ENCODE data around the gene NRTN. TPM values are rescaled to one million over a fixed set of nuclear protein-coding genes. Genes with fewer than 3 reads are reported as not detected.

The NRTN gene
- total and polyA plus RNA-seq, 2 of the 4 experiments (the other 2 are of a cell fraction): 0.17 to 0.18 TPM

- H3K56ac ChIP-seq (ENCODE audit: extremely low read depth, insufficient read depth, low read length): no peak overlapping the region
- no peak overlapping the region for H2BK15ac ChIP-seq (ENCODE audit: low read depth, low read length)
- H3K36me3 ChIP-seq (ENCODE audit: control insufficient read depth, insufficient read depth, low read length): no peaks in the 10 kb centered on the region
- H2BK20ac ChIP-seq (ENCODE audit: low read depth, low read length): no peak overlapping the region
- H2BK5ac ChIP-seq (ENCODE audit: low read depth, low read length, poor library complexity, severe bottlenecking): no peak overlapping the region
- no CpG with 5 or more reads among the region's 10 CpGs for WGBS, 2 experiments (ENCODE audit: extremely low coverage in 2 of 2, insufficient read length in 1 of 2)
- H4K20me1 ChIP-seq (ENCODE audit: insufficient read depth, low read length): no peaks in the 10 kb centered on the region
- no peak overlapping the region for H2AK5ac ChIP-seq (ENCODE audit: low read depth, low read length)
- no peak overlapping the region for H2BK120ac ChIP-seq (ENCODE audit: low read depth, low read length)
- no peak overlapping the region for H3K9ac ChIP-seq (ENCODE audit: low read depth, low read length)
- H4K5ac ChIP-seq (ENCODE audit: low read depth, low read length): no peak overlapping the region
- intact Hi-C loops (cut with micrococcal nuclease) (no loop called here), dilution Hi-C loops (cut with HindIII; ENCODE audit: low sequenced_read_pairs, unreplicated experiment) (no loop called here), in situ Hi-C loops (cut with MboI; ENCODE audit: low sequenced_read_pairs) (no loop called here)
- H4K91ac ChIP-seq (ENCODE audit: insufficient read depth, low read depth, low read length): no peak overlapping the region
- no peak overlapping the region for H3K4me3 ChIP-seq (ENCODE audit: insufficient read depth, low read depth, low read length)
- H3K27ac ChIP-seq (ENCODE audit: insufficient read depth, low read length): no peak overlapping the region
- H3K4me2 ChIP-seq (ENCODE audit: low read depth, low read length): no peak overlapping the region
- H4K8ac ChIP-seq (ENCODE audit: low read depth in 2 of 2, low read length in 2 of 2): no peak overlapping the region
- H2AFZ ChIP-seq (replicated peaks; ENCODE audit: low read length, poor library complexity): no peak overlapping the region
- ChIA-PET POLR2A (ENCODE audit: unreplicated experiment) (interaction anchor here (0.6 kb wide), 1 partner anchor 11 kb away, joined by 9 read pairs; no protein-coding TSS in a partner anchor), CTCF (interaction anchor here (0.6 kb wide), 1 partner anchor 19 kb away, joined by 3 read pairs; no protein-coding TSS in a partner anchor)
- no peak for TF ChIP-seq SMC3 (IDR thresholded peaks at IDR 0.05; ENCODE audit: low read depth, low read length)
- TF ChIP-seq MXI1 (IDR thresholded peaks at IDR 0.05; ENCODE audit: borderline replicate concordance, low read depth, low read length): no peak
- TF ChIP-seq RFX5 (IDR thresholded peaks at IDR 0.05; ENCODE audit: low read depth, low read length): no peak
- TF ChIP-seq FOS (IDR thresholded peaks at IDR 0.05; ENCODE audit: low read depth, low read length): no peak
- TF ChIP-seq ELK1 (IDR thresholded peaks at IDR 0.05; ENCODE audit: borderline replicate concordance, low read depth, low read length): no peak
- no peak for TF ChIP-seq CTCF (conservative IDR thresholded peaks at IDR 0.05; ENCODE audit: low read depth, low read length)
- TF ChIP-seq MAFK (IDR thresholded peaks at IDR 0.05; ENCODE audit: low read depth, low read length): no peak
- TF ChIP-seq MAZ (IDR thresholded peaks at IDR 0.05; ENCODE audit: borderline replicate concordance, low read depth, low read length): no peak
- TF ChIP-seq BHLHE40 (IDR thresholded peaks at IDR 0.05; ENCODE audit: low read depth, low read length): no peak
- no peak for TF ChIP-seq USF2 (IDR thresholded peaks at IDR 0.05; ENCODE audit: low read depth, low read length)
- TF ChIP-seq NFE2L2 (IDR thresholded peaks at IDR 0.05; ENCODE audit: low read depth, low read length): no peak
- TF ChIP-seq CEBPB (IDR thresholded peaks at IDR 0.05; ENCODE audit: low read depth, low read length): no peak
- TF ChIP-seq RAD21 (IDR thresholded peaks at IDR 0.05; ENCODE audit: low read length): no peak
- no peak overlapping the region for H3K18ac ChIP-seq (ENCODE audit: low read depth, low read length)
- H3K79me1 ChIP-seq (ENCODE audit: low read depth in 1 of 2, low read length in 2 of 2): no peaks in the 10 kb centered on the region
- no peaks in the 10 kb centered on the region for H3K9me1 ChIP-seq (ENCODE audit: insufficient read depth, low read length)
- H2AK9ac ChIP-seq (replicated peaks; ENCODE audit: low read depth, low read length, poor library complexity): no peak overlapping the region
- ATAC-seq (ENCODE audit: low read depth) (no peak), DNase-seq (no peak)
- H3K27me3 ChIP-seq (ENCODE audit: control insufficient read depth, insufficient read depth, low read length): no peaks in the 10 kb centered on the region
- H3K4ac ChIP-seq (ENCODE audit: low read depth, low read length): no peak overlapping the region
- H3K14ac ChIP-seq (replicated peaks; ENCODE audit: low read depth, low read length): no peak overlapping the region
- 0 out of 2 replicates have a peak, but pooled peaks cover 3% of the 10 kb centered on the region for H3K9me3 ChIP-seq (ENCODE audit: control insufficient read depth, insufficient read depth, low read length)
- no peak overlapping the region for H3K23ac ChIP-seq (ENCODE audit: low read depth, low read length)
- no TSS peak for BruUV-seq (replicated peaks)
- no peaks in the 10 kb centered on the region for H3K4me1 ChIP-seq (ENCODE audit: control insufficient read depth, insufficient read depth, low read length)
Observed at GRCh38 chr19:5767949-5768348, 36.9 kb upstream of the NRTN start.

Data from IMR-90 (cell line).